H1 (cell line): Measurements from ENCODE around the gene ZC3H12C. TPM values are rescaled to one million over a fixed set of nuclear protein-coding genes. Genes with fewer than 3 reads are reported as not detected.

Experiments used
- CTCF ChIA-PET: fragments of 300-600 bp; sonication (Branson Sonifier 250); formaldehyde crosslinking; loops from one replicate; lab custom pipeline; 2021; ENCODE audit not compliant: partially characterized antibody; lab: Charles Lee
- POLR2A ChIA-PET: fragments of 300-600 bp; sonication (Branson Sonifier 250); formaldehyde crosslinking; loops from one replicate; lab custom pipeline; 2021; ENCODE audit warnings: inconsistent platforms; ENCODE audit not compliant: partially characterized antibody; lab: Charles Lee
- DNase-seq, 2 experiments: peaks; one replicate each; pipeline versions ENCODE4 v3.0.0 to v3.0.0-alpha.2; 2010 to 2022; ENCODE audit warnings: low spot score in 2 of 2, low read depth in 1 of 2, mixed read lengths in 1 of 2
- FAIRE-seq: peaks from 2 replicates; lab custom pipeline; 2011; peaks lifted over from hg19 to GRCh38; lab: Jason Lieb, UNC
- H2AFZ ChIP-seq: 2 replicates; pipeline ENCODE4 v1.8.1; 2012; ENCODE audit warnings: low read length, inconsistent platforms
- H2AK5ac ChIP-seq: 2 replicates; pipeline ENCODE4 v1.6.1; 2013; ENCODE audit warnings: low read depth, low read length
- H2BK120ac ChIP-seq: replicated peaks from 2 replicates; pipeline ENCODE3; 2013; ENCODE audit warnings: low read depth, low read length, inconsistent platforms
- H2BK12ac ChIP-seq: 2 replicates; pipeline ENCODE4 v1.6.1; 2013; ENCODE audit warnings: low read depth, low read length
- H2BK15ac ChIP-seq: 2 replicates; pipeline ENCODE4 v1.6.1; 2013; ENCODE audit warnings: low read length
- H2BK20ac ChIP-seq: 2 replicates; pipeline ENCODE4 v1.6.1; 2013; ENCODE audit warnings: low read length
- H2BK5ac ChIP-seq: 2 replicates; pipeline ENCODE4 v1.6.1; 2013; ENCODE audit warnings: low read depth, low read length
- H3K14ac ChIP-seq: 2 replicates; pipeline ENCODE4 v1.6.1; 2013; ENCODE audit warnings: inconsistent platforms; ENCODE audit not compliant: insufficient read length
- H3K18ac ChIP-seq: 2 replicates; pipeline ENCODE4 v1.6.1; 2013; ENCODE audit warnings: low read length; ENCODE audit errors: extremely low read depth
- H3K23ac ChIP-seq: 2 replicates; pipeline ENCODE4 v1.6.1; 2013; ENCODE audit warnings: inconsistent platforms; ENCODE audit not compliant: insufficient read length
- H3K23me2 ChIP-seq: 2 replicates; pipeline ENCODE4 v1.6.1; 2013; ENCODE audit warnings: low read depth, low read length
- H3K27ac ChIP-seq: 2 replicates; pipeline ENCODE4 v1.6.1; 2011; ENCODE audit warnings: low read depth, low read length, inconsistent platforms
- H3K27me3 ChIP-seq, 4 experiments: replicated peaks in 1 of 4; 1 replicate in 1 of 4; 2 replicates in 3 of 4; pipeline versions ENCODE4 v1.6.1 to v1.8.1; 2011 to 2013; ENCODE audit warnings: low read length in 3 of 4, mild to moderate bottlenecking in 3 of 4, inconsistent platforms in 2 of 4, mixed read lengths in 2 of 4, moderate library complexity in 1 of 4; ENCODE audit not compliant: control insufficient read depth in 3 of 4, insufficient read depth in 3 of 4; ENCODE audit errors: extremely low read depth in 1 of 4
- H3K36me3 ChIP-seq, 4 experiments: 2 replicates each; pipeline versions ENCODE4 v1.6.1 to v1.8.1; 2011 to 2013; ENCODE audit warnings: mild to moderate bottlenecking in 4 of 4, low read length in 3 of 4, moderate library complexity in 2 of 4, control low read depth in 1 of 4, inconsistent platforms in 1 of 4; ENCODE audit not compliant: insufficient read depth in 4 of 4, control insufficient read depth in 2 of 4
- H3K4ac ChIP-seq: replicated peaks from 2 replicates; pipeline ENCODE3; 2013; ENCODE audit warnings: low read length, low read depth, mixed read lengths, inconsistent platforms; ENCODE audit not compliant: insufficient read length
- H3K4me1 ChIP-seq, 4 experiments: replicated peaks in 1 of 4; 1 replicate in 1 of 4; 2 replicates in 3 of 4; pipeline versions ENCODE4 v1.6.1 to v1.8.1; 2011 to 2013; ENCODE audit warnings: low read length in 3 of 4, inconsistent platforms in 2 of 4, mixed read lengths in 1 of 4; ENCODE audit not compliant: insufficient read depth in 4 of 4, control insufficient read depth in 3 of 4
- H3K4me2 ChIP-seq, 2 experiments: 2 replicates each; pipeline versions ENCODE4 v1.6.1 to v1.8.1; 2011 to 2013; ENCODE audit warnings: low read depth in 2 of 2, low read length in 2 of 2, control low read depth in 1 of 2, inconsistent platforms in 1 of 2, mild to moderate bottlenecking in 1 of 2; ENCODE audit not compliant: insufficient read depth in 1 of 2
- H3K4me3 ChIP-seq, 4 experiments: fragments of 200-600, 300-600 bp in 1 of 4; sonication (generic), shearing (Covaris generic), sonication (Bioruptor Twin) in 1 of 4; 2 replicates each; pipeline versions ENCODE4 v1.5.1 to v1.8.1; 2011 to 2016; ENCODE audit warnings: low read length in 4 of 4, low read depth in 3 of 4, control low read depth in 2 of 4, inconsistent platforms in 2 of 4, mild to moderate bottlenecking in 2 of 4, mixed read lengths in 1 of 4, moderate library complexity in 1 of 4; ENCODE audit not compliant: insufficient read depth in 2 of 4; ENCODE audit errors: extremely low read depth in 1 of 4
- H3K56ac ChIP-seq: replicated peaks from 2 replicates; pipeline ENCODE3; 2013; ENCODE audit warnings: low read depth, mild to moderate bottlenecking, mixed read lengths, low read length, inconsistent platforms; ENCODE audit not compliant: insufficient read length
- H3K79me1 ChIP-seq: 2 replicates; pipeline ENCODE4 v1.6.1; 2013; ENCODE audit warnings: low read depth, low read length, control low read depth
- H3K79me2 ChIP-seq, 2 experiments: 2 replicates each; pipeline versions ENCODE4 v1.6.1 to v1.8.1; 2012 to 2013; ENCODE audit warnings: low read length in 2 of 2, mild to moderate bottlenecking in 2 of 2, inconsistent platforms in 1 of 2; ENCODE audit not compliant: insufficient read depth in 2 of 2, control insufficient read depth in 1 of 2
- H3K9ac ChIP-seq, 4 experiments: replicated peaks in 1 of 4; 1 replicate in 1 of 4; 2 replicates in 3 of 4; pipeline versions ENCODE4 v1.6.1 to v1.8.1; 2011 to 2013; ENCODE audit warnings: low read depth in 3 of 4, low read length in 3 of 4, control low read depth in 2 of 4, mild to moderate bottlenecking in 2 of 4, moderate library complexity in 2 of 4, inconsistent platforms in 1 of 4; ENCODE audit errors: extremely low read depth in 1 of 4
- H3K9me3 ChIP-seq, 2 experiments: 2 replicates each; pipeline versions ENCODE4 v1.6.1 to v1.8.1; 2012 to 2013; ENCODE audit warnings: mild to moderate bottlenecking in 2 of 2, moderate library complexity in 2 of 2, control low read depth in 1 of 2, inconsistent platforms in 1 of 2, low read depth in 1 of 2, low read length in 1 of 2, mixed read lengths in 1 of 2; ENCODE audit not compliant: insufficient read depth in 2 of 2
- H4K20me1 ChIP-seq, 2 experiments: replicated peaks in 1 of 2; 2 replicates each; pipeline versions ENCODE3 to v1.8.1; 2011 to 2013; ENCODE audit warnings: inconsistent platforms in 2 of 2, low read length in 2 of 2, mild to moderate bottlenecking in 1 of 2; ENCODE audit not compliant: insufficient read depth in 2 of 2, control insufficient read depth in 1 of 2
- H4K5ac ChIP-seq: 2 replicates; pipeline ENCODE4 v1.6.1; 2013; ENCODE audit warnings: low read length, low read depth, mixed read lengths, inconsistent platforms; ENCODE audit not compliant: insufficient read length
- H4K8ac ChIP-seq: 2 replicates; pipeline ENCODE4 v1.8.0; 2013; ENCODE audit warnings: mild to moderate bottlenecking, moderate library complexity, low read length, inconsistent platforms; ENCODE audit not compliant: insufficient read depth; ENCODE audit errors: extremely low read depth
- H4K91ac ChIP-seq: replicated peaks from 2 replicates; pipeline ENCODE3; 2013; ENCODE audit warnings: low read length, mixed read lengths, inconsistent platforms; ENCODE audit not compliant: insufficient read length
- ASH2L ChIP-seq: fragments of 200-600, 300-600 bp; sonication (generic); IDR thresholded peaks from one replicate; pipeline ENCODE4 v1.7.1; 2017; ENCODE audit warnings: low read length
- CBX5 ChIP-seq: fragments of 300-800, 300-1000 bp; sonication (generic); IDR thresholded peaks from 2 replicates; pipeline ENCODE4 v1.7.1; 2016; ENCODE audit warnings: antibody characterized with exemption, low read length, low read depth
- CTCF ChIP-seq, 3 experiments: IDR thresholded peaks; 1 replicate in 2 of 3; 2 replicates in 1 of 3; pipeline versions ENCODE4 v1.5.1 to v1.6.1; 2011; ENCODE audit warnings: low read length in 3 of 3, mild to moderate bottlenecking in 3 of 3, inconsistent platforms in 2 of 3, low read depth in 1 of 3, moderate library complexity in 1 of 3; ENCODE audit not compliant: insufficient read depth in 1 of 3; ENCODE audit errors: control extremely low read depth in 1 of 3
- GTF2F1 ChIP-seq: IDR thresholded peaks from 2 replicates; pipeline ENCODE4 v1.6.1; 2012; ENCODE audit warnings: low read depth, low read length, improper control_type of control experiment, borderline replicate concordance
- SP1 ChIP-seq: IDR thresholded peaks from 2 replicates; pipeline ENCODE4 v1.6.1; 2011; ENCODE audit warnings: low read depth, low read length
- TAF7 ChIP-seq: optimal IDR thresholded peaks from 2 replicates; pipeline ENCODE3; 2011; ENCODE audit warnings: low read depth, mild to moderate bottlenecking, inconsistent platforms, low read length, moderate library complexity, borderline replicate concordance
- TBP ChIP-seq: IDR thresholded peaks from 2 replicates; pipeline ENCODE4 v1.6.1; 2011; ENCODE audit warnings: low read depth, low read length, improper control_type of control experiment
- USF2 ChIP-seq: IDR thresholded peaks from 2 replicates; pipeline ENCODE4 v1.6.1; 2011; ENCODE audit warnings: low read length, improper control_type of control experiment
- WGBS, 2 experiments: shearing (Covaris generic) in 1 of 2; methylation state at CpG; one replicate each; pipeline versions ENCODE4 v1.1.6 to v1.1.7; 2013 to 2015; ENCODE audit warnings: low lambda C conversion rate in 2 of 2, mixed read lengths in 2 of 2, inconsistent platforms in 1 of 2, low coverage in 1 of 2, missing lambda C conversion rate in 1 of 2; ENCODE audit not compliant: insufficient replicate concordance in 2 of 2, insufficient coverage in 1 of 2, insufficient read length in 1 of 2; ENCODE audit errors: extremely low coverage in 1 of 2, missing lambda C conversion rate in 1 of 2; 5-methylcytosine and 5-hydroxymethylcytosine counted together
- polyA plus RNA-seq, 7 experiments: library from polyadenylated mRNA; depleted of rRNA in 3 of 7; stranded (reverse) in 5 of 7; unstranded in 2 of 7; fragments of >200 nt in 5 of 7; fragments of 200-250 nt in 2 of 7; gene quantifications; 1 replicate in 5 of 7; 2 replicates in 1 of 7; 4 replicates in 1 of 7; pipeline versions ENCODE4 v1.2.1 to v1.2.3, GENCODE V29; 2011 to 2013; ENCODE audit warnings: missing spikeins in 2 of 7, mixed read lengths in 2 of 7
- total RNA-seq: library from RNA; stranded (reverse); fragmentation: NEBNext Ultra II Directional; extraction: Animal tissue kit (Norgen Biotek cat#: 25700); gene quantifications from 2 replicates; pipeline ENCODE4 v1.2.1, GENCODE V29; 2021

The ZC3H12C gene
- total and polyA plus RNA-seq, 2 of the 8 experiments (the other 6 are each of a cell fraction or from before 2014, with no cell fraction given), result 2.0 to 2.7 TPM

DNA sequence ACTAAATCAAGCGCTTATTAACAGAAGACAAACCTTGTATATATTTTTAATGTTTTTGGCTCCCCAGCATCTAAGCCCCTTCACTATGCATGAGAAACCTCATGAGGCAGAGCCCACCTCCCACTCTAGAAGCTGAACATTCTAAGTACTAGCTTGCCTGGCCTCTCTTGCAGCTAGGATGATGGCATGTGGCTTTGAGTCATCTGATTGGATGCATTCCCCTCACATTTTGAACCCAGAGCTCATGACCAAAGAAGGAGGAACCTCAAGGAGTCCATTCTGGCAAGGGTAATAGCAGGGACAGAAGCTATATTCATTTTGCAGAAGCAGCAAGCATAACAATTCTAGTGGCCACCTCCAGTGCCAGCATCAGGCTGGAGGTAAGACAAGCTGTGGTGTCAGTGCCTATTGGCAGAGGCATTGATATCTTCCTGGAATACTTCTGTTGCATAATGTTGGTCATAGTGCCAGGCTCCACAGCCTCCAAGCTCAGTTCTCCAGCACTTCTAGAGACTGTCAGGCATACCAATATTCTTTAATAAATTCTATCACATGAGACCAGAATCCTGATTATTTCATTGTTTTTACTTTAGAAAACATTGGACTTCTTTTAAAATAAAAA, 14.2 kb upstream of the ZC3H12C start:
- H3K27me3 ChIP-seq, result no peaks in the 10 kb centered on the region
- peaks cover 0 to 5% (median 0%) of the 10 kb centered on the region in 4 experiments; a peak in 2 of 8 replicates for H3K36me3 ChIP-seq
- H2AFZ ChIP-seq, result no peak overlapping the region
- no peak overlapping the region for H2AK5ac ChIP-seq
- no peak overlapping the region for H3K4me2 ChIP-seq
- H3K18ac ChIP-seq, result no peak overlapping the region
- H3K4me1 ChIP-seq, result peaks cover 3 to 10% (median 8%) of the 10 kb centered on the region in 4 experiments; a peak in 4 of 7 replicates
- H3K14ac ChIP-seq, result no peak overlapping the region
- H3K4me3 ChIP-seq, result no peak overlapping the region
- no peaks in the 10 kb centered on the region for H3K79me2 ChIP-seq
- DNase-seq, result no peak
- H3K27ac ChIP-seq, result no peak overlapping the region
- no peak for FAIRE-seq
- H2BK5ac ChIP-seq, result no peak overlapping the region
- no peak overlapping the region for H2BK20ac ChIP-seq
- no peak overlapping the region for H2BK15ac ChIP-seq
- H3K9me3 ChIP-seq, result peaks cover 2 to 5% of the 10 kb centered on the region in 2 experiments; a peak in 3 of 4 replicates
- no peaks in the 10 kb centered on the region for H3K23me2 ChIP-seq
- H4K91ac ChIP-seq, result no peak overlapping the region
- no peak overlapping the region for H3K4ac ChIP-seq
- 91% methylated on average over 1 of the region's 1 CpG; no CpG with 5 or more reads in 1 of the 2 experiments for WGBS, 2 experiments
- H3K56ac ChIP-seq, result no peak overlapping the region
- ChIA-PET CTCF (interaction anchor here (0.6 to 1.7 kb wide), 5 partner anchors 9 to 125 kb away, joined by 3 to 6 read pairs (median 4); no protein-coding TSS in a partner anchor), POLR2A (no interaction called here)
- no peak overlapping the region for H3K9ac ChIP-seq
- H4K20me1 ChIP-seq, result no peaks in the 10 kb centered on the region
- H3K79me1 ChIP-seq, result no peaks in the 10 kb centered on the region
- no peak overlapping the region for H4K8ac ChIP-seq
- no peak overlapping the region for H3K23ac ChIP-seq
- H2BK120ac ChIP-seq, result no peak overlapping the region
- no peak overlapping the region for H4K5ac ChIP-seq
- no peak overlapping the region for H2BK12ac ChIP-seq
- TF ChIP-seq CBX5, result no peak
- TF ChIP-seq USF2, result no peak
- TF ChIP-seq SP1, result no peak
- no peak for TF ChIP-seq GTF2F1
- TF ChIP-seq TAF7, result no peak
- TF ChIP-seq ASH2L, result no peak
- no peak for TF ChIP-seq CTCF (IDR thresholded peaks at IDR 0.05; ENCODE audit: control extremely low read depth in 1 of 3, insufficient read depth in 1 of 3, low read depth in 1 of 3, low read length in 3 of 3)
- TF ChIP-seq TBP, result no peak
